ENCODE measurements around the gene ICE1. TPM values are rescaled to one million over a fixed set of nuclear protein-coding genes. Genes with fewer than 3 reads are reported as not detected.
"Not testable (repeated sequence)": the region's sequence is repeated elsewhere in the genome, so short reads cannot be mapped to it uniquely, and the experiment has no call there.

Gene ICE1
- total and polyA plus RNA-seq, 8 donors: 22.3 to 32.0 (median 30.5) TPM

DNA sequence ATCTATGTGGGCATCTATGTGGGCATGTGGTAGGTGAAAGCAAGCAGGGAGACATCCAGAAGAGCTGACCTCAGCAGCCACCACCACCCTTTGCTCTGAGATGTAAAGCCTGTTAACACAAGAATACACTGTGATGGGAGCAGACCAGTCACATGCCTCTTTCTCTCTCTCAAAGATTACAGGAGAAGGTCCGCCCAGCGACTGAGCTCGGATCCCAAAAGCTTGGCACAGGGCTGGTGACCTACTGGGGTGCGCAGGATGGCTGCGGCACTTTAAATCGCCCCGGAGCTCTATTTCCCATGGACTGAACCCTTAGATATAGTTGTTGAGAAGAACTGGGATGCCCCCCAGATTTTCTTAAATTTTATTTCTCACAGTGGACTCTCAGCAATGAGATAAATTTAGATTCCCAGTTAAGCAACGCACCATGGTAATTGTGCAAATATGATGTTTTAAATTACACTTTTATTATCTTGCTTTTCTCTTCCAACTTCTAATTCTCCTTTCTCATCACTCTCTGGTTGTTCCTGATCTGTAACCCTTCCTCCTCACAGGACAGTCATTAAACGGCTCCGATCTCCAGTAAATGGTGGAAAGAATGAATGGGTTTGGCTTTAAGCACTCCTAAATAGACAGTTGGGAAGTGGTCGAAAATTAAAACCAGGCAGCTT lies 37.7 kb upstream of the ICE1 start:
- H3K4me1 ChIP-seq: no peaks in the 10 kb centered on the region
- H3K9me3 ChIP-seq: no peaks in the 10 kb centered on the region
- no peaks in the 10 kb centered on the region for H3K36me3 ChIP-seq
- no peaks in the 10 kb centered on the region for H3K27me3 ChIP-seq
- ATAC-seq: no peak
- H3K4me3 ChIP-seq: no peak overlapping the region
- DNase-seq: no peak
- no peak for TF ChIP-seq CTCF (IDR thresholded peaks at IDR 0.05)
- no peak overlapping the region for H3K27ac ChIP-seq
- intact Hi-C loops (cut with DNase I): no loop called here

DNA sequence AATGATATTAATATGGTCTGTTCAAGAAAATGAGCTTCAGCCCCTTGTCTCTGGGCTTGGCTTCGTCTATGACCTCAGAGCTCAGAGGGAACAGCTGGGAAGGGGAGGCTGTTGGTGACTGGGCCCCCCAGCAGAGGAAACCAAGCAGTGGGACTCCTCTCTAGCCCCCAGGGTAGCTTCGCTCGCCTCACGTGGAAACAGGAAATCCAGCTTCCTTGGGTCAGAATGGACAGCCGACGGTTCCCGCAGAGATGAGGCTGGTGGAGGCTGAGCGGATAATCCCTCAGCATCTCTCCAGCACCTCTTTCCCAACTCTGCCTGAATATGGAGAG lies 37.2 kb upstream of the ICE1 start:
- H3K9me3 ChIP-seq: no peaks in the 10 kb centered on the region
- ATAC-seq (no peak), DNase-seq (no peak)
- TF ChIP-seq CTCF (IDR thresholded peaks at IDR 0.05): no peak
- H3K4me3 ChIP-seq: no peak overlapping the region
- no peaks in the 10 kb centered on the region for H3K36me3 ChIP-seq
- H3K4me1 ChIP-seq: no peaks in the 10 kb centered on the region
- intact Hi-C loops (cut with DNase I): no loop called here
- no peak overlapping the region for H3K27ac ChIP-seq
- no peaks in the 10 kb centered on the region for H3K27me3 ChIP-seq

- DNase-seq: no peak
- Histone ChIP-seq H3K36me3 (no peaks in the 10 kb centered on the region), H3K4me1 (no peaks in the 10 kb centered on the region), H3K9me3 (no peaks in the 10 kb centered on the region), H3K4me3 (no peak overlapping the region), H3K27me3 (no peaks in the 10 kb centered on the region), H3K27ac (no peak overlapping the region)
- intact Hi-C loops (cut with DNase I): no loop called here
- no peak for TF ChIP-seq CTCF (IDR thresholded peaks at IDR 0.05)
- ATAC-seq: no peak
Observed at GRCh38 chr5:5386329-5386728, 36.1 kb upstream of the ICE1 start.

GRCh38 chr5:5387192-5387591 lies 35.3 kb upstream of the ICE1 start:
- Histone ChIP-seq H3K27me3 (no peaks in the 10 kb centered on the region), H3K27ac (no peak overlapping the region), H3K4me3 (no peak overlapping the region), H3K36me3 (no peaks in the 10 kb centered on the region), H3K9me3 (no peaks in the 10 kb centered on the region), H3K4me1 (no peaks in the 10 kb centered on the region)
- ATAC-seq (no peak), DNase-seq (no peak)
- no peak for TF ChIP-seq CTCF (IDR thresholded peaks at IDR 0.05)
- intact Hi-C loops (cut with DNase I): no loop called here

GRCh38 chr5:5387777-5388176 lies 34.7 kb upstream of the ICE1 start:
- intact Hi-C loops (cut with DNase I): no loop called here
- Histone ChIP-seq H3K9me3 (no peaks in the 10 kb centered on the region), H3K27ac (no peak overlapping the region), H3K27me3 (no peaks in the 10 kb centered on the region), H3K36me3 (no peaks in the 10 kb centered on the region), H3K4me3 (no peak overlapping the region), H3K4me1 (no peaks in the 10 kb centered on the region)
- no peak for ATAC-seq
- TF ChIP-seq CTCF (IDR thresholded peaks at IDR 0.05): no peak
- no peak for DNase-seq

- not testable (repeated sequence) for H3K9me3 ChIP-seq, H3K4me1 ChIP-seq, H3K27me3 ChIP-seq, DNase-seq, H3K27ac ChIP-seq, ATAC-seq, H3K36me3 ChIP-seq, H3K4me3 ChIP-seq
- intact Hi-C loops (cut with DNase I): loop anchor here in 1 of 2 donors (10.0 kb wide), 1 partner anchor 245 kb away; the partner anchor contains the start of gene ADAMTS16
Observed at GRCh38 chr5:5390121-5390869, 32.2 kb upstream of the ICE1 start.

DNA sequence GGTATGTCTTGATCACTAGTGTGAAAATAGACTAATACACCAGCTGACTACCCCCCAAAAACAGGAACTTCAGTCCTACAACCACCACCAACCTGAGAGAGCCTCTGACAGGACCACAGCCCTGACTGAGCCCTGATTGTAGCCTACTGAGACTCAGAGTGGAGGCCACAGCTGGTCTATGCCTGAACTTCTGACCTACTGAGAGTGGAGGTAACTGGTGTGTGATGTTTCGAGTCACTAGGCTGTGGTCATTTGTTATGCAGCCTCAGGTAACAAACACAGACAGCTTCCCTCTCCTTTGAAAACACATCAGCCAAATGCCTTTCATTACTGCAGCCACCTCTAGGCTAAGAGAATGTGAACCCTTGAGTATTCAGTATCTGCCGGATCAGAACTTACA lies 30.0 kb upstream of the ICE1 start:
- H3K36me3 ChIP-seq, DNase-seq: not testable (repeated sequence)

More for the DNA sequence above, 30.0 kb upstream of the ICE1 start:
- not testable (repeated sequence) for H3K27ac ChIP-seq, H3K4me3 ChIP-seq, H3K4me1 ChIP-seq, H3K9me3 ChIP-seq, ATAC-seq, H3K27me3 ChIP-seq
- intact Hi-C loops (cut with DNase I): loop anchor here in 1 of 2 donors (10.0 kb wide), 1 partner anchor 248 kb away; the partner anchor contains the start of gene ADAMTS16

All from left lung (tissue), 10 donors.